CD4-positive, alpha-beta T cell treated with Interleukin-1 beta for 1 hour (primary cell): ENCODE data around the gene PYCR2.
"Not testable (repeated sequence)": the region's sequence is repeated elsewhere in the genome, so short reads cannot be mapped to it uniquely, and the experiment has no call there.

ENCODE experiments used
- DNase-seq, 2 donors: peaks; one replicate each; pipeline ENCODE4 v3.0.0-alpha.2; 2020 to 2022

Gene PYCR2

DNA sequence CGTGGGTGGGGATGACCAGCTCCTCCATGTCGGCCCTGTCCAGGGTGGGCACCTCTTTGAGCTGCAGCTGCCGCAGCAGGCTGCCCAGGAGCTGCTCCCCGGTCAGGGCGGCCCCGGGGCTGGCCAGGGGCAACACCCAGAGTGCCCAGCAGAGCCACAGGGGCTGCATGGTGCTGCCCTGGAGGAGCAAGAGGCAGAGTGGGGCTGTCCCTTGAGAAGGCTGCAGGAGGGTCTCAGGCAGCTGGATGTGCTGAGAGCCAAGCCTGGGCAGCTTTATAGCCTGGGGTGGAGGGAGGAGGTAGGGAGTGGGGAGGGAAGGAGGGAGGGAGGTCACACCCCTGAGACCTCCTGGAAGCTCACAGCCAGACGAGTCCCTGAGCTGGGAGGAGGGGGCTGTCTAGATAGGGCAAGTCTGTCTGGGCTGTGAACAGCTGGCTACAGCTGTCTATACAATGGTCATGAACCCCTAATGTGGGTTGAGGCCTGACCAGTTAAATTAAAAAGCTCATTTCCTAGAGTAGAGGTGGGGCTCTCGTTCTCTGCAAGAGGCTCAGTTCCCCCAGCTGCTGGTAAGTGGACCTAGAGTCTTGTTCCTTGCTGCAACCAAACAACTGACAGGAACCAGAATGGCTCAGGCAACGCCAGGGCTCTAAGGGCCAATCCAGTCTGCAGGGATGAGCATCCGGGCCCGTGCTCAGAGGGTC is 35.0 kb downstream of the PYCR2 start, which contains the start of gene LEFTY1:
LEFTY1 (minus strand) TSS at position 249 of the 704 bp plus-strand sequence; CDS start at position 169, 80 bp downstream.
- DNase-seq: no peak

DNA sequence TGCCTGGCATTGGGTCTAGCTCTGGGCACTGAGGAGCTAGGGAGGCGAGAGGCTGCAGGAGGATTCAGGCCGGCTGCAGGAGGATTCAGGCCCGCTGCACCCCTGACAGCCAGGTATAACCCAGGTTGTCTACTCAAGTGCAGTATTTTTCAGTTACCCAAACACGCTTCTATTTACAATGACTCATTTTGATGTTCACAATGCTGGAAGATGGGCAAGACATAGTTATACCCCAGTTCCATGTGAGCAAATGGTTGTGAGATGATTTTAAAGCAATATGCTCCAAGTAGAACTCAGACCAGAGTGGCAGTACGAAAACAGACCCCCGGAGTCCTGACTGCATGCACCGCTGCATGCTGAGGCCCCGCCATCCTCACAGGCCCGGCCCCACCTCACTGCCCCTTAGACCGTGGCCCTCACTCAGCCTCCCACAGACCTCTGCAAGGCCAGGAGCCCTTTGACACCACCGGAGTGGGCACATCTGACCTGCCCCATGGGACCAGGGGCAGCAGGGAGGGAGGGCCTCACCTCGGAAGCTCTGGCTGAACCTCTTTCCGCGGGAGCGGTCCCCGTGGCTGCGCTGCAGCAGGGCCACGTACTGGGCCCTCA is 35.7 kb downstream of the PYCR2 start:
- DNase-seq: no peak

DNA sequence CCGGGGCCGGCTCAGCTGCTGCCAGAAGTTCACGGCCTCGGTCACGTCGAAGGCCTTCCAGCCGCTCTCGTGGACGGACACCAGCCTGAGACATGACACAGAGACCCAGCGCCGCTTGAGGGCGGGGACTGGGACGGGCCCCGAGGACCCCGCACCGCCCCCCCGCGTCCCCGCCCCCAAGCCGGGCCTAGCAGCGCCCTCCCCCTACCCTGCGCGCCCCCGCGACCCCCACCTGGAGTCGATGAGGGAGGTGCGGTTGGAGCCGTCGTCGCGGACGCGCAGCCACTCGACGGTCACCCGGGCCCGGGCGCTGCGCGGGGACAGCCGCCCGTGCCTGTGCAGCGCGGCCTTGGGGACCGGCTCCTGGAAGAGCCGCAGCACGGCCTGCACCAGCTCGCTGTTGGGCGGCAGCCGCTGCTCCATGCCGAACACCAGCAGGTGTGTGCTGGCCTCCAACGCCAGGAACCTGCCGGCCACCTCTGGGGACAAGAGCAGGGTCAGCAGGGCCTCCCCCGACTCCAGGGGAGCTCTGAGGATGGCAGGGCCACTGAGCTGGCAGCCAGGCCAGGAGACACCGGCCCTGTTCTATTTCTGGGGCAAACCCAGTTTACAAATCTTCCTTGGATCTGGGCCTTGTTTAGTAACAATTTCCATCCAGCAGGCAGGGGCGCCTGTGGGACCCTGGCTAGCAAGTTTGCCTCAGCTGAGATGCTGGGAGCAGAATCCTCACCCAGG is 36.3 kb downstream of the PYCR2 start:
- not testable (repeated sequence) for DNase-seq

DNA sequence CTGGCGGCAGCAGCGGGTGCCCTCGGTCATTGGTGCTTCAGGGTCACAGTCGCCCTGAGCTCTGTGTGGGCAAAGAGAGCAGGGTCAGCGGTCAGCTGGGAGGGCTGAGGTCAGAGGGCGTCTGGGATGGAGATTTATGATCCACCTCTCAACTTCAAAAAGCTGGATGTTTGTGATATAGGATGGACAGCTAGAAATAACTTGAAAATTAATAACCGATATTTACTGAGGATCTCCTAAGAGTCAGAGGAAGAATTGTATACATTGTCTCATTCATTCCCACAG is 37.1 kb downstream of the PYCR2 start:
- DNase-seq: no peak

DNA sequence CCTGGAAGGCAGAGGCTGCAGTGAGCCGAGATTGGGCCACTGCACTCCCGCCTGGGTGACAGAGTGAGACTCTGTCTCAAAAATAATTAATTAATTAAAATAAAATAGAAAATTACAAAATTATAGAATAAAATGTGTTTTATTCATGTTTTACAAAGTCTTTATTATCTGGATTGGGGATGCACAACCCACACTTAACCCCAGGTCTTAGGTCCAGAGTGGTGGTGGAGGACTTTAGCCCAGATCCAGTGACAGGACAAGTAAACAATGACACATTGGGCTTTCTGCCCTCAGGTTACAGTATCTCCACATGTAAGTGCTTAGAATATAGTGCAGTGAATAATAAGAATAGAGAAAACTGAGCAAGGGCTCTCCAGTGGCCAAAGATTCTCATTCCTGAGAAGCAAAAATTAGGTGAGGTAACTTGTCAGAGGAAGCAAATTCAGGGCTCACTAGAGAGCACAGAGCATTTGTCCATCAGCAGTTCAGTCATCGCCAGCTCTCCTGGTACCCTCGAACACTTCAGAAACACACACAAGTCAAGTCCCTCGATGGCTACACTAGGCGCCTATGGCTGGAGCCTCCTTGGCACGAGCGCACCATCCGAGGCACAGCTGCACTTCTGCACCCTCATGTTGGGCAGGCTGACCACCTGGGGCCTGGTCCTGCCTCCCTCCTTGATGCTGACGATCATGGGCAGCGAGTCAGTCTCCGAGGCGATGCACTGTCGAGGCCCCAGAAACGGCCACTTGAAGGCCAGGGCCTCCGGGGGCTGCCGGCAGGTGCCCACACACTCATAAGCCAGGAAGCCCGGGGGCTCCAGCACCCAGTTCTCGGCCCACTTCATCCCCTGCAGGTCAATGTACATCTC is 37.7 kb downstream of the PYCR2 start:
- no peak for DNase-seq

DNA sequence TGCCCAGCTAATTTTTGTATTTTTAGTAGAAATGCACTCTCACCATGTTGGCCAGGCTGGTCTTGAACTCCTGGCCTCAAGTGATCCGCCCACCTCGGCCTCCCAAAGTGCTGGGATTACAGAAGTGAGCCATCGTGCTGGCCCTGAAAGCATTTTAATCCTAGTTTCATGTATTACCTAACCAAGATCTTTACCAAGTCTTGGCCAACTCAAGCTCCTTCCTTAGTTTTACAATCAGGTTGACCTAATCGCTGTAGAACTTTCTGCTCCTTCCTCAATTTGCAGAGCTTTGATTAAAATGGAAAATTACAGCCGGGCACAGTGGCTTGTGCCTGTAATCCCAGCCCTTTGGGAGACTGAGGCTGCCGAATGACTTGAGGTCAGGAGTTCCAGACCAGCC is 38.7 kb downstream of the PYCR2 start:
- DNase-seq: no peak

DNA sequence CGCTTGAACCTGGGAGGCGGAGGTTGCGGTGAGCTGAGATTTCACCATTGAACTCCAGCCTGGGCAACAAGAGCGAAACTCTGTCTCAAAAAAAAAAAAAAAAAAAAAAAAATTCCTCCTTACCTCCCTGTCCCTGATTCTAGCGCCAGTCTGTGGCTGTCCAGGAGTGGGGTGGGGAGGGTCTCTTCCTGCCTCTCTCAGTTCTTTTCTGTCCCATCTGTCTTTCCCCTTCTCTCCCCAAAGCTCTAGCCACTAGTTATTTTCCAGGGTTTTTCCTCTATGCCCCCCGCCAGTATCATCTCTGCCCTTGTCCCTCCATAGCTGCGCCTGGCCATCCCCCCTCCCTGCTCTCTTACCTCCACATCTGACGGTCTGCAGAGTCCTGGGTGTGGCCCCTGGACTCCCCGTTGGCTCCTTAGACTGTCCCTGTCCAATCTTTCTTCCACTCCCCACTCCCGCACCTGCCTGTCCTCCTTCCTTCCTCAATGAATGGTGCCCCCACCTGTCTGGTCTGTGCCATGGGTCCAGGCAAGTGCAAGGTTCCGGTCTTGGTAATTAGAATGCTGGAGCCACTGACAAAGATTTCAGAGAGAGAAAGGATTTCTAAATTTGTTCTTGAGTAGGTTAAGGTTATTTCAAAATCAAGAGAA is 40.3 kb downstream of the PYCR2 start:
- no peak for DNase-seq

DNA sequence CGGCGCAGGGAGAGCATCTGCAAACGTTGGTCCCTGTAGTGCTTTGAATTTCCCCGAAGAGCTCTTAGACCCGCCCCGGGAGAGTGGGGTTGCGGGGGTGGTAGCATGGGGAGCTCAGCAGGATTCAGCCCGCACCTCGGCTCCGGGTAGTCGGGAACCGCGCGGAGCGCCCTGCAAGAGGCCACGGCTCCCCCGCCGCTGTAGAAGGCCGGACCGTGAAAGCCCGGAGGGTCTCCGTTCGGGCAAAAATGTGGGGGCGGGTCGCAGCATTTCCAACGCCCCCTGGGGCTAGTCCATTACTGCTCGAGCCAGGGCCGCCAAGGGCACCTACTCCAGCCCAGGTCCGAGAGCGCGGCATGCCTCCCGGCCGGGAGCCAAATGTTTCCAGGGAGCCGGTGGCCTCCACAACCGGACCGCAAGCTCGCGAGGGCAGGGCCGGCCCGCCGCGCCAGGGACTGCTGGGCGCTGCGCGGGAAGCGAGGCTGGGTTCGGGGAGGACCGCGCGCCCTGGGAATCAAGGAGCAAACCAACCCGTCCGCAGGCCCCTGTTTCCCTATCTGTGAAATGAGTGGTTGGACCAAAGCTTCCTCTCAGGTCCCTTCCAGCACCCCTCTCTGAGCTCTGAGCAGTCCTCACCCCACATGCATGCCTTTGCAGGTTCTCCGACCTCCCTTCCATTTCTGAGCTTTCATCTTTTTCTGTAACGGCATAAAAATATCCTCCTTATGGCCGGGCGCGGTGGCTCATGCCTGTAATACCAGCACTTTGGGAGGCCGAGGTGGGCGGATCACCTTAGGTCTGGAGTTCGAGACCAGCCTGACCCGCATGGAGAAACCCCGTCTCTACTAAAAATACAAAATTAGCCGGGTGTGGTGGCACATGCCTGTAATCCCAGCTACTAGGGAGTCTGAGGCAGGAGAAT is 41.1 kb downstream of the PYCR2 start:
- DNase-seq: peak in 1 of 2 donors; percentile 9

DNA sequence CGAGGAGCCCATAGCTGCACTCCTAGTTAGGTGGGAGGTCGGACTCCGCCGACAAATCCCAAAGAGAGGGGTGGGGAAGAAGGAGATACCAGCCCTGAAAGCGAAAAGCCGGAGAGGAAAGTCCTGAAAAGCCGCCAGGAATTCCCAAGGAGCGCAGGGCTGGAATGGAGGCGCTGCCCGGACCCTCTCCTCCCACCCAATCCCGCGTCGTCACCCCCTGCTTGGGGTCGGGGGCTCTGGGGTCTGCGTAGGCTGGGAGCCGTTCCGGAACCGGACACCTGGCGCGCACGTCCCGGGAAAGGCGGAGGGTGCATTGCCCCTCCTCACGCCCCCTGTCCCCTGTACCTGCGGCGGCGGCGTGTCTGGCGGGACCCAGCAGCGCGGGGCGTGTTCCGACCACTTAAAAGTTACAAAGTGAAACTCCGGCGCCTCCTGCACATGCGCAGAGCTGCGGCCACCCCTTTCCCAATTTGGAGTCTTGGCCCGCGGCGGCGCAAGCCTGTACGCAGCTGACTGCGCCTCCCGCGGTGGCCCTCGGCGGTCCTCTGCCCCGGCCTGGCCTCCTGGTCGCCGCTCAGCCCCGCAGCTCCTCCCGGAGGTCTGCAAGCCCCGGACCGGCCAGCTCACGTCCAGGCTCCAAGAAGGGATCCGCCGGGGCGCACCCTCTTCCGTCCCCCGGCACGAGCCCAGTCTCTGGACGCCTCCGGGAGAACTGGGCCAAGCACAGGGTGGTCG is 41.9 kb downstream of the PYCR2 start, which contains the start of gene TMEM63A:
TMEM63A (minus strand) TSS at position 422 of the 735 bp plus-strand sequence. CDS start 4,800 bp downstream, outside the sequence.
- DNase-seq: peak; percentile 89 to 90

DNA sequence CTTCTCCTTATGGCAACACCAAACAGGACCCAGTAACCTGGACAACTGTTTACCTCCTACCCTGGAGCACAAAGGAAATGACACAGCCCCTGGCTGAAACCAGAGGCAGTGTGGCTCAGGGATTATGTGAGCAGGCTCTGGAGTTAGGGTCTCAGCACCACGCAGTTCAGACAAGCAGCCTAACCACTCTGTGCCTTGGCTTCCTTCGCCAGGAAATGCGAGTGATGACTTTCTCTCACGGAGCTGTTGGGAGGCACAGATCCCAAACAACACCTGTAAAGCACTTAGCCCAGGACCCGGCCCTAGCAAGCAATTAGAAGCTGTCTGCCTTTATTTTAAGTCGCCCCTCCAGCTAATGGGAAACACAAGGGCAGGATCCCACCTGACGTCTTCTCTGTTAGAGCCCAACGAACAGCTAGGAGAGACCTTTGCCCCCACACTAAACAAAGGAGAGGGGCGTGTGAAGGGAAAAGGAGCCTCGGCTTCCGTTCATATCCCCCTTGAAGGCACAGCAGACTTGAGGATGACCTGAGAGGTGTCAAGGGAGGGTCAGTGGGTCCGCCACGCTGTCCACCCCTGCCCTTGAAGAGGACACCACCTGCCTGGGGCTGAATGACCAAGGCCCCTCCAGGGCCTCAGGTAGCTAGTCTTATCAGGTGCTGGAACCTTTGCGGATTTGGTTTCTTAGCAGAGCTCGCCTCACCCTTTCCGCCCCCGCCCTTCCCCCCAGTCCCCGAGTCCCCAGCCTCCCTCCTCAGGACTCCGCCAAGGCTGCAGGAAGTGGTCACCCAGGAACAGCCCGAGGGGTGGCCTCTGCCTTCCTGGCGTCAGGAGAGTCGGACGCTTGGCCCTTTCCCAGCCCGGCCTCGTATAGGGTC is 42.7 kb downstream of the PYCR2 start:
- peak; percentile 37 to 51 for DNase-seq

DNA sequence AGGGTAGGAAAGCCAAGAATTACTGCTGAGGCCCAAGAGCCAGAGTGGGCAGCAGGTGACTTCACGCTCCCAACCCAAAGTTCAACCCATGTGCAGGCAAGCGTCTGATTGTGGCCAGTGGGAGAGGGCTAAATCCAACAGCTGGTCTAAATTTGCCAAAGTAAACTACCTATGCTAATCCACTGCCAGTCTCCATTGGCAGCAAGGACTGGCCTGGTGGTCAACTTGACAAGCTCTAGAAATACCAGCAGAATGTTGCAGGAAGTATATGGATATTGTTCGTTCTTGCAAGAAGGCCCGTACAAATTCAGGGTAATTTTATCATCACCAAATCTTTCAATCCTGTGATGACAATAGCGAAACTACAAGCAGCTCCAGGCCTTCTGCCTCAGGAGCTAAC is 43.4 kb downstream of the PYCR2 start:
- no peak for DNase-seq

DNA sequence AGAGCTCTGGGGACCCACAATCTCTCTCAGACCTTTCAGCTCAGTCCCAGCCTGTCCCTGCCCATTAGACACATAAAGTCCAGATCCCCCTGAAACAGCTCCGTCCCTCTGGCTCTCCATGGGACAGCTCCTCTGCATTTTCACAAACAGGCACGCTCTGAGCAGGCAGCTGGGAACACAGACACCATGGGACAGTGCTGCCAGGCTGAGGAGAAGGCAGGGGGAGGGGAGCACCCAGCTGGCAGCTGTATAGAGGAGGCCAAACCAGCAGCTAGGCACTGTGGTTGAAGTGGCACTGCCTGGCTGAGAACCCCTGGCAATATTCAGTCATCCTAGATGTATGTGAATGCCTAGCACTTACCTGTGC is 43.8 kb downstream of the PYCR2 start:
- DNase-seq: no peak

DNA sequence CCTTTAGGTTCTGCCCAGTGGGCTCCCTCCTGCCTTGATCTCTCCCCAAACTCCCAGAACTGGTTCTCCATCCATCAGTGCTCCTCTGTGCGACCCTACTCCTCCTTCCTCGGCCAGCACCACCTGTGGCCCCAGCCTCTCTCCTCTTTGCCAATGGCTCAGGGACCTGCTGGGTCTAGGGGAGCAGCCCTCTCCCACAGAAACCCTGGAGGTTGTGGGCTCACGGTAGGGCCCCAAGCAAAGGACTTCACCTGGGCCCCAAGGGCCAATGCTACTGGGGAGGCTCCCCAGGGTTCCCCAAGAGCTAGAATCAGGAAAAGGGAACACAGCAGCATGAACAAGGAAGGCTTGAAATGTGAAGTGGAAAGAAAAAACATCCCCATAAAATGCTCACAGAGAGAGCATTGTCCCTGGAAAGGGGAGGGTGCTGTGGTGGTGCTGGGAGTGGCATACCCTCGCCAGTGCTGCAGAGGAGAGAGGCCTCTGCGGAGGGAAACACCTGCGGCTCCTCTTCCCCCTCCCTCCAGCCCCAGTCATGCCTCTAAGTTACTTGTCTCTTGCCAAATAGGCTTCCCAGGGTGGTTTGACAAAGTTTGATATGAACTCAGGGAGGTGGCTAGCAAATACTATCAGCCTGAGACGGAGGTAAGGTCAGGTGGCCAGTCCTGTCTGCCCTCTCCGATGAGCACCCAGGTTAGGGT is 44.4 kb downstream of the PYCR2 start:
- DNase-seq: no peak

DNA sequence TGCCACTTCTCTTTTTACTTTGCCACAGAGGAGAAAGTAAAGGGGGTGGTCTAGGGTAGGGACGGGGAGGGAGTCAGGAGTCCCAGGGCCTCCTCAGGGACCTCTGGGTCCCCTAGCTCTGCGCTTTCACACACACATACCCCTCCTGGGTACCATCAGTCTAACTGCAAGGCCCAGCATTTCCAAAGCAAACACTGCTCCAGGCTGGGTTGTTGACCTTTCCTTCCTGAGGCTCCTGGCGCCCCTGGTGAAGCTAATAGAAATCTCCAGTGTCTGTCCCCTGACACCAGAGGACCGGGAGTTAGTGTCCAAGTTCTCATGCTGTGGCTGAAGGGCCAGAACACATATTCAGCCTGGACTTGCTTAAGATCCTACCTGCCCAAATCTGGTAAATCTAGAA is 45.8 kb downstream of the PYCR2 start:
- no peak for DNase-seq

DNA sequence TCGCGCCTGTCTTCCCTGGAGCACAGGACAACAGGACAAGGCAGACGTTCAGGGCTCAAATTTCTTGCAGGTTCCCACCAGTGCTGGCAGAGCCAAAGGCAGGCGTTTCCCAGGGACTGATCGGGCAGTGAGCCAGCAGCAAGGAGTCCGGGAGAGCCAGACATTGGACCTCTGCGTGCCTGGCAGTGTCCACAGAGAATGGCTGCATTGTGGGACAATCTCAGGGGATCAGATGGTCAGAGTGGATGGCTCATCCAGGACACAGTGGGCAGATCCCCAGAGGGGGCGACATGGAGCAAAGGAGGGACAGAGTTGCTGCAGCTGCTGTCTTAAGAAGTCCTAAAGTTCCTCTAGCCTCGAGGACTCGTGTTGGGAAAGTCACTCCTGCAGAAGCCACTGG is 46.5 kb downstream of the PYCR2 start:
- peak in 1 of 2 donors; percentile 27 for DNase-seq

DNA sequence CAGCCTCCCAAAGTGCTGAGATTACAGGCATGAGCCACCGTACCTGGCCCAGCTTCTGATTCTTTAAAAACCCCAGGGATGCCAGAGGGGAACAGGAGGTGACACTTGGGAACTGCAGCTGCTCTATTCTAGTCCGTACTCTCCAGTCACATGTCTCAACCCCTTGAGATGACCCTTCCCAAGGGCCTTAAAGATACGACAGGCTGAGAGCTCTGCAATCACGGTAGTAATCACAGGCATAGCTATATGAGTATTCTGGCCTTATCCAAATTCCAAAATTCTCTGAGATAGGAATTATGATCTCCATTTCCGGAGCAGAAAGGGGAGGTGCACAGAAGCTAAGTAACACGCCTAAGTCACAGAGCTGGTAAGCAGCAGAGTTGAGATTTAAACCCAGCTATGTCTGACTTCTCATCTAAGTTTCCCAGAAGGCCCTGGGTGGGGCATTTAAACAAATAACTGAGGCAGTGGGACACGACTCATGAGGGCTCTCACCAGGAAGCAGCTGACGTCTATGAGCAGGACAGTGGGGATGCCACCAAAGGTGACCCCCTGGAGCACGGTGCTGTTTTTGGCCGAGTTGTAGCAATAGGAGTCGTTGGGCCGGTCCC is 47.0 kb downstream of the PYCR2 start:
- DNase-seq: no peak

DNA sequence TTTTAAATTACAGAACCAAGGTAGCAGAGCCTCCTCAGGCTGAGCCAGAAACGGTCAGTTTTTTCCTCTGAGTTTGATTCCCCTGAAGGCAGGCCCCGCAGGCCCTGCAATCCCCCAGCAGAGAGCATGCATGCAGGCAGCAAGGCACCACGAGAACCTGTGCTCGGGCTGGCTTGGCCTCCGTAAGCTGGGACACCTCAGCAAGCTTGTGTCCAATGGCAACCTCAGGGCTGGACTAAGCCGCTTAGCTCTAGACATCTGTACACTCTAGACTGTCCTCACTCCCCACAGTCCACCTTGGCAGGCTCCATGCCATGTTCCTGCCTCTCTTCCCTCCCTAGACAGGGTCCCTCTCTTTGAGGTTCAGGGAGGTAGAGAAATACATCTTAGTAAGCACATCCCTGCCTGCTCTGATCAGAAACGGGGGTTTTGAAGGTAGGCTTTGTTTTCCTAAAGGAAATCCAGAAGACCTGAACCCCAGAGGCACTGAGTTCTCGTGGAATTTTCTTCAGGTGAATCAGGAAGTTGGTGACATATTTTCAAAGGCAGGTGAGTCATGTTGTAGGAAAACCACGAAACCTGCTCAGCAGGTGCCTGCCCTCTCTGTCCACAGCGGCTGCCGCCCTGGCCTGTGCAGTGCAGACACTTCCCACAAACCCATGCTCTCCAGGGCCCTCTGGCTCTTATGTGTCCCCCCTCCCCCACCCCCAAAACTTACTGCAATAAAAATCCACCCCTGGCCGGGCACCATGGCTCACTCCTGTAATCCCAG is 48.8 kb downstream of the PYCR2 start:
- no peak for DNase-seq

DNA sequence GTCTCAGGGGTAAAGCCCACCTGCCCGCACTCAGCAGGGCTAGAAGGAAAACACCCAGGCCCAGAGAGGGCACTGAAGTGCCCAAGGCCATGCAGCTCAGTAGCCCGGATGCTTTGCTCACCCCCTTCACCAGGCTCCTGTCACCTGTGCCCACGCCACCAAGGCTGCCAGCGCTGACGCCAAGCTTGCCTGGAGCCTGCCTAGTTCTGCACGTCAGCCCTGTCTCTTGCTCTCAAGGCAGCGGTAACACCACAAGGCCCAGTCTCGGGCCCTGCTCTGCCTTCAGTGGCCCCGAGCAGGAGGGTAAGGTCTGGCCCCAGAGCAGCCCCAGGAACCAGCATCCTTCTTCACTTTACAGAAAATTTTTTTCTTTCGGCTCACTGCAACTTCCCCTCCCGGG is 49.6 kb downstream of the PYCR2 start:
- no peak for DNase-seq
